Immature natural killer cell (primary cell): ENCODE results near the gene CPEB4. TPM values are rescaled to one million over a fixed set of nuclear protein-coding genes. Genes with fewer than 3 reads are reported as not detected.
A peak's percentile ranks its signal among the peaks of the same experiment; 100 is the strongest.

Experiments used
- DNase-seq, 3 donors: peaks; one replicate each; pipeline ENCODE4 v3.0.0; 2022; ENCODE audit warnings: mixed read lengths in 1 of 3
- H3K27ac Mint-ChIP-seq, 6 donors: one replicate each; pipeline ENCODE4 v1.8.0; 2020; ENCODE audit warnings: mixed read lengths in 6 of 6, mild to moderate bottlenecking in 5 of 6, inconsistent platforms in 4 of 6, moderate library complexity in 3 of 6
- H3K27me3 Mint-ChIP-seq, 3 donors: one replicate each; pipeline ENCODE4 v1.8.0; 2020 to 2021; ENCODE audit warnings: low read depth in 3 of 3, mild to moderate bottlenecking in 3 of 3, mixed read lengths in 3 of 3, moderate library complexity in 3 of 3, inconsistent platforms in 1 of 3
- H3K36me3 Mint-ChIP-seq, 3 donors: one replicate each; pipeline ENCODE4 v1.8.0; 2020; ENCODE audit warnings: mixed read lengths in 3 of 3, inconsistent platforms in 2 of 3, mild to moderate bottlenecking in 2 of 3
- H3K4me1 Mint-ChIP-seq, 2 donors: one replicate each; pipeline ENCODE4 v1.8.0; 2020; ENCODE audit warnings: inconsistent platforms in 2 of 2, mild to moderate bottlenecking in 2 of 2, mixed read lengths in 2 of 2, moderate library complexity in 1 of 2
- H3K4me3 Mint-ChIP-seq, 5 donors: one replicate each; pipeline ENCODE4 v1.8.0; 2020; ENCODE audit warnings: mild to moderate bottlenecking in 5 of 5, mixed read lengths in 5 of 5, inconsistent platforms in 3 of 5, moderate library complexity in 3 of 5
- H3K9me3 Mint-ChIP-seq, 6 donors: one replicate each; pipeline ENCODE4 v1.8.0; 2020; ENCODE audit warnings: mild to moderate bottlenecking in 6 of 6, mixed read lengths in 6 of 6, inconsistent platforms in 4 of 6, moderate library complexity in 3 of 6
- polyA plus RNA-seq, 3 donors: library from polyadenylated mRNA; unstranded; fragments of 300-500 nt; fragmentation: Illumina TruSeq; gene quantifications; one replicate each; pipeline ENCODE4 v1.2.3, GENCODE V29; 2021

Gene CPEB4
- polyA plus RNA-seq, 3 donors from 2014 or later: 0.51 to 5.9 (median 3.0) TPM

DNA sequence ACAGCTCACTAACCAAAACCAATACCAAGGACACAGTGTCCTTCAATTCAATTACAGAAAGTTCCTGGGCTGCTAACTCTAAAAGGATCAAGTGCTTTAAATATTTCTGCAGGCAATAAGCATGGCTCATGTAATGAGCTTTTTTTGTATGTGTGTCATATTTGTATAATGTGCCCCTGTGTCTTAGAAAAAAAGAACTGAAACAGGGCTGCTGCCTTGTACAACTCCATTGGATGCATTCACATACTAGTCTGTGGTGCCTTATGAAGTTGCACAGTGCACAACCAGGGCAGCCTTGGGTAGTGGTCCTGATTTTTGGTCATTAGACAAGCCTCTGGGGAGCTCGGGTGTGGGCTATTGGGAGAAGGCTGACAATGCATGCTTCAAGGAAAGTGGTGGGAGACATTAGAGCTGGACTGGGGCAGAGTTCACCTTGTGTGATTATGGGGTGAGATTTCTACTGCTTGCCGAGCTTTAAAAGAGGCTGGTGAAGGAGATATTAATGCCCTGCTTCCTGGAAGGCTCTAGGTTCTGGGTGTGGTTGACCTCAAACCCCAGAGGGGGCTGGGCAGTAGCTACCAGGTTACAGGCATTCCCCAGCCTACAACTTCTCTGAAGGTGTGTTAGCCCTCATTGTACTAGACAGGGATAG, 3.6 kb upstream of the CPEB4 start:
- H3K27me3 Mint-ChIP-seq: peaks cover 0 to 4% (median 0%) of the 10 kb centered on the region in 3 donors
- H3K36me3 Mint-ChIP-seq: peaks cover 0 to 3% (median 0%) of the 10 kb centered on the region in 3 donors
- H3K4me3 Mint-ChIP-seq: peak overlapping the region; percentile 48 to 70 (median 62)
- peaks cover 52 to 60% of the 10 kb centered on the region in 2 donors for H3K4me1 Mint-ChIP-seq
- H3K27ac Mint-ChIP-seq: peak overlapping the region; percentile 20 to 82 (median 48)
- DNase-seq: peak; percentile 20 to 27 (median 25)
- H3K9me3 Mint-ChIP-seq: no peaks in the 10 kb centered on the region

- Mint-ChIP-seq H3K36me3 (peaks cover 0 to 3% (median 0%) of the 10 kb centered on the region in 3 donors), H3K27ac (peak overlapping the region; percentile 66 to 81 (median 72)), H3K9me3 (no peaks in the 10 kb centered on the region), H3K27me3 (peaks cover 0 to 4% (median 0%) of the 10 kb centered on the region in 3 donors), H3K4me3 (peak overlapping the region; percentile 48 to 66 (median 61)), H3K4me1 (peaks cover 57 to 66% of the 10 kb centered on the region in 2 donors)
- DNase-seq: no peak
These were observed 3.1 kb upstream of the CPEB4 start for GRCh38 chr5:173885054-173885443.

GRCh38 chr5:173885475-173886010, 2.6 kb upstream of the CPEB4 start:
- peak overlapping the region; percentile 48 to 66 (median 61) for H3K4me3 Mint-ChIP-seq
- H3K27ac Mint-ChIP-seq: peak overlapping the region; percentile 66 to 81 (median 72)
- H3K27me3 Mint-ChIP-seq: peaks cover 0 to 4% (median 0%) of the 10 kb centered on the region in 3 donors
- peaks cover 62 to 71% of the 10 kb centered on the region in 2 donors for H3K4me1 Mint-ChIP-seq
- no peaks in the 10 kb centered on the region for H3K9me3 Mint-ChIP-seq
- peak in 2 of 3 donors; percentile 13 to 26 for DNase-seq
- peaks cover 0 to 3% (median 0%) of the 10 kb centered on the region in 3 donors for H3K36me3 Mint-ChIP-seq

DNA sequence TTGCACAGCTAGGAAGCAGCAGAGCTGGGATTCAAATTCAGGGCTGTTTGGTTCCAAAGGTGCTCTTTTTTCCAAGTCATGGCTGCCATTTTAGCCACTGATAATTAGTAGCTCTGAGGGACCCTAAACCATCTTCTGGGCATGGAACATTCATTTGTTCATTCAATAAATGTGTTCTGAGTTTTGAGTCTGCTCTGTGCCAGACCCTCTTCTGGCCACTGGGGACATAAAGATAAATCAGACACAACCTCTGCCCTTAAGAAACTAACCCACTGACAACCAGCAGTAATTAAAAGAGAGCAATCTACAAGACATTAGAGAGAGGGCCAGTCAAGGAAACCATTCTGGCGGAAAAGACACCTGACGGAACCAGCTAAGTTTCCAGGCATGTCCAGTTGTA, 2.0 kb upstream of the CPEB4 start:
- Mint-ChIP-seq H3K36me3 (peaks cover 0 to 3% (median 0%) of the 10 kb centered on the region in 3 donors), H3K4me1 (peaks cover 66 to 77% of the 10 kb centered on the region in 2 donors), H3K27me3 (peaks cover 0 to 4% (median 0%) of the 10 kb centered on the region in 3 donors), H3K9me3 (no peaks in the 10 kb centered on the region), H3K27ac (peak overlapping the region; percentile 33 to 81 (median 52)), H3K4me3 (peak overlapping the region; percentile 22 to 77 (median 67))
- no peak for DNase-seq

GRCh38 chr5:173888473-173889131, 453 bp downstream of the CPEB4 start:
- peak overlapping the region; percentile 92 to 99 (median 99) for H3K27ac Mint-ChIP-seq
- no peaks in the 10 kb centered on the region for H3K9me3 Mint-ChIP-seq
- peaks cover 0 to 2% (median 0%) of the 10 kb centered on the region in 3 donors for H3K36me3 Mint-ChIP-seq
- H3K4me1 Mint-ChIP-seq: peaks cover 84 to 98% of the 10 kb centered on the region in 2 donors
- H3K27me3 Mint-ChIP-seq: peaks cover 0 to 7% (median 4%) of the 10 kb centered on the region in 3 donors
- H3K4me3 Mint-ChIP-seq: peak overlapping the region; percentile 95 to 100 (median 98)
- peak in 1 of 3 donors; percentile 7 for DNase-seq

DNA sequence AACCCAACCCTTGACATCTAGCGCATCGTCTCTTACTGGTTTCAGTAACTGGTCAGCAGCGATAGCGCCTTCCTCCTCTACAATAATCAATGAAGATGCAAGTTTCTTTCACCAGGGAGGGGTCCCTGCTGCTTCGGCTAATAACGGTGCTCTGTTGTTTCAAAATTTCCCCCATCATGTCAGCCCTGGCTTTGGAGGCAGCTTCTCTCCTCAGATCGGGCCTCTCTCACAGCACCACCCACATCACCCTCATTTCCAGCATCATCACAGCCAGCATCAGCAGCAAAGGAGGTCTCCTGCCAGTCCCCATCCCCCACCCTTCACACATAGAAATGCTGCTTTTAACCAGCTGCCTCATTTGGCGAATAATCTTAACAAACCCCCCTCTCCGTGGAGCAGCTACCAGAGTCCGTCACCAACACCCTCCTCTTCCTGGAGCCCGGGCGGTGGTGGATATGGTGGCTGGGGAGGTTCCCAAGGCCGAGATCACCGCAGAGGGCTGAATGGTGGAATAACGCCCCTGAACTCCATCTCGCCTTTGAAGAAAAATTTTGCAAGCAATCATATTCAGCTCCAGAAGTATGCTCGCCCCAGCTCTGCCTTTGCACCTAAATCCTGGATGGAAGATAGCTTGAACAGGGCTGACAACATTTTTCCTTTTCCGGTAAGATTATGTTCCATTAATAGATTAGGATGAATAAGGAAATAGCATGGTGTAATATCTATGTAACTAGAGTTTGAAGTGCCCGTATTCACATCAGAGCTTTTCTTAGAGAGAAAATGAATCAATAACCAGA, 2.2 kb downstream of the CPEB4 start:
- DNase-seq: no peak
- Mint-ChIP-seq H3K27me3 (peaks cover 0 to 7% (median 6%) of the 10 kb centered on the region in 3 donors), H3K36me3 (peaks cover 0 to 2% (median 0%) of the 10 kb centered on the region in 3 donors), H3K9me3 (no peaks in the 10 kb centered on the region), H3K4me1 (peaks cover 81 to 93% of the 10 kb centered on the region in 2 donors), H3K4me3 (peak overlapping the region; percentile 95 to 100 (median 98)), H3K27ac (peak overlapping the region in 1 of 6 donors; percentile 38)

DNA sequence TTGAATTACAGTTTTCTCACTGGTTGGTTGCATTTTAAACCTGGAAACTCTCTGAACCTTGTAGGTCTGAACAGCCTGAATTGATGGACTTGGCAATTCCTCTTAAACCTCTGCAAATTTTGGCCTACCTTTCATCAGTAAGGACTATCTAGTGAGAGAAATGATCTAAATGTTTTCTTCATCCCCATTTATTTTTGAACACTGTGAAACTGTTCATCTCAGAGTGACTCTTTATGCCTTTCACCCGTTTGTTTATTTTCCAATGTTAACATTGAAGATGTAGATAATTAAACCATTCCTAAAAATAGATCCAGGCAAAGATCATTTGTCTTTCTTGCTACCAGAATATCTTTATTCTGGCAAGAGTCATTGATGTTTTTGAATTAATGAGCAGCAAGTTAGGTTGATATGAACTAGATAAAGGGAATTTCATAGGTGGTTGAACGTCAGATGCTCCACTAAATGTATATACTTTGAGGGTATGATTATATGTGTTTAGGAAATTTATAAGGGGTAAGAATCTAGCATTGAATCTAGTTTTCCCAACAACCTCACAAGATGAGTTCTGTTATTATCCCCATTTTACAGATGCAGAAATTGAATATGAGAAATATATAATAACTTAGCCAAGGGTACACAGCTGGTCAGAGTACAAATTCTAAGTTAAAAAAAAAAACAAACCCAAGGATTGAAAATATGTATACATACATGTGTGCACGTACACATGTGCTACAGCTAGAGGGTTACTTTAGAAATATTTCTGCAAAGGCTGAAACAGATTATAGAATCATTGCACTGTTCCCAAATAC, 3.4 kb downstream of the CPEB4 start:
- no peak for DNase-seq
- Mint-ChIP-seq H3K27me3 (peaks cover 0 to 7% (median 6%) of the 10 kb centered on the region in 3 donors), H3K9me3 (no peaks in the 10 kb centered on the region), H3K4me3 (peak overlapping the region; percentile 48 to 100 (median 71)), H3K27ac (peak overlapping the region in 1 of 6 donors; percentile 0), H3K36me3 (peaks cover 0 to 2% (median 0%) of the 10 kb centered on the region in 3 donors), H3K4me1 (peaks cover 74 to 90% of the 10 kb centered on the region in 2 donors)

GRCh38 chr5:173893192-173893561, 5.0 kb downstream of the CPEB4 start:
- Mint-ChIP-seq H3K4me3 (peak overlapping the region in 2 of 5 donors; percentile 63 to 78), H3K27ac (peak overlapping the region in 1 of 6 donors; percentile 77), H3K27me3 (peaks cover 0 to 6% (median 4%) of the 10 kb centered on the region in 3 donors), H3K9me3 (no peaks in the 10 kb centered on the region), H3K4me1 (peaks cover 61 to 78% of the 10 kb centered on the region in 2 donors), H3K36me3 (peaks cover 0 to 2% (median 0%) of the 10 kb centered on the region in 3 donors)
- no peak for DNase-seq

- Mint-ChIP-seq H3K27ac (peak overlapping the region in 1 of 6 donors; percentile 28), H3K4me3 (no peak overlapping the region), H3K9me3 (no peaks in the 10 kb centered on the region), H3K36me3 (peaks cover 0 to 2% (median 0%) of the 10 kb centered on the region in 3 donors), H3K27me3 (peaks cover 0 to 6% (median 2%) of the 10 kb centered on the region in 3 donors), H3K4me1 (peaks cover 51 to 71% of the 10 kb centered on the region in 2 donors)
- DNase-seq: no peak
These were observed 7.4 kb downstream of the CPEB4 start for GRCh38 chr5:173895401-173896165.

DNA sequence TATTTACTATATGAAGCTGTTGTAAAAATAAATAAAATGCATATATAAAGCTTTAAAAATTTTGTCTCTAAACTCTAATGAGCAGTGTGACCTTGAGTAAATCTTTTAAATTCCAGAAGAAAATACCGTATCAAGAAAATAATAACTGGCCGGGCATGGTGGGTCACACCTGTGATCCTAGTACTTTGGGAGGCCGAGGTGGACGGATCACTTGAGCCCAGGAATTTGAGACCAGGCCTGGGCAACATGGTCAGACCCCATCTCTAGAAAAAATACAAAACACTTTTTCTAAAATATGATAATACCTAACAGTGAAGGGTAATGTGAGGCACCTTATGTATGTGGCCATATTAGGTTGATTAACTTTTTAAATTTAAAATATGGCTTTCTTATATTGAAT, 8.5 kb downstream of the CPEB4 start:
- H3K4me1 Mint-ChIP-seq: peaks cover 51 to 71% of the 10 kb centered on the region in 2 donors
- peaks cover 0 to 6% (median 2%) of the 10 kb centered on the region in 3 donors for H3K27me3 Mint-ChIP-seq
- DNase-seq: no peak
- H3K36me3 Mint-ChIP-seq: no peaks in the 10 kb centered on the region
- no peaks in the 10 kb centered on the region for H3K9me3 Mint-ChIP-seq
- H3K4me3 Mint-ChIP-seq: no peak overlapping the region
- no peak overlapping the region for H3K27ac Mint-ChIP-seq

DNA sequence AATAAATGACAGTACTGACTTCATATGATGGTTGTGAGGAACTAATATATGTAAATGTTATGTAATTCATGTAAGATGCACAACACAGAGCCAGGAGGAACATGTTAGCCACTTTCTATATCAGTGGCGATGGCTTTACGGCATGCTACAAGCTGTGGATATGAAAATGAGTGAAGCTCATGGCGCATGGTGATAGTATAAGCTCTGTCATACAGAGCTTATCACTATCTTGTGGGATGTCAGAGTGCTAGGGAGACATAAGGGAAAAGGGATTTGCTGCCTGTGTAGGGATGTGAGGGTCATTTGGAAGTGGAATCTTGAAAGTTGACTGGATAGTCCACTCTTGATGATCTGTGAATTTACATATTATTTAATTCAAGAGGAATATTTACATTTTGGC, 13.6 kb downstream of the CPEB4 start:
- H3K4me1 Mint-ChIP-seq: peaks cover 35 to 67% of the 10 kb centered on the region in 2 donors
- H3K27ac Mint-ChIP-seq: no peak overlapping the region
- H3K4me3 Mint-ChIP-seq: no peak overlapping the region
- no peaks in the 10 kb centered on the region for H3K36me3 Mint-ChIP-seq
- DNase-seq: no peak
- H3K9me3 Mint-ChIP-seq: no peaks in the 10 kb centered on the region
- H3K27me3 Mint-ChIP-seq: no peaks in the 10 kb centered on the region

DNA sequence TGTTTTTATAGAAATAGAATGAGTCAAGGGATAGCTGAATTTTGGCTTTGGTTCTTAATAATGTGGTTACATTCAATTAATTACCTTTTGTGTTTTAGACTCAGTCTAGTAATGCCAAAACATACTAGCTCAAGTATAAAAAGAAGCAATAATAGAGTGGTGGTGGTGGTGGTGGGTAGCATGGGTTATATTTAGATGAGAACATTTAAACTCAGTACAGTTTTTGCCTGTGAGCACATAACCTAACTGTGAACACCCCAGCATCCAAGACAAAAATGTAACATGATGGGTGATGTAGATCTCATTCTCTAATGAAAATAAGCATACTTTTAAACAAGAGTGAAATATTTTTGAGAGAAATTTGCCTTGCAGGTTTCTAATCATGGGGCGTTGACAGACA, 14.2 kb downstream of the CPEB4 start:
- DNase-seq: no peak
- H3K4me1 Mint-ChIP-seq: peaks cover 35 to 66% of the 10 kb centered on the region in 2 donors
- H3K9me3 Mint-ChIP-seq: no peaks in the 10 kb centered on the region
- H3K27me3 Mint-ChIP-seq: no peaks in the 10 kb centered on the region
- H3K36me3 Mint-ChIP-seq: no peaks in the 10 kb centered on the region
- no peak overlapping the region for H3K27ac Mint-ChIP-seq
- H3K4me3 Mint-ChIP-seq: no peak overlapping the region
